H1 (cell line): ENCODE results near the gene DOCK1. TPM values are rescaled to one million over a fixed set of nuclear protein-coding genes. Genes with fewer than 3 reads are reported as not detected.

Experiments
- CTCF ChIA-PET: fragments of 300-600 bp; sonication (Branson Sonifier 250); formaldehyde crosslinking; loops from one replicate; lab custom pipeline; 2021; ENCODE audit not compliant: partially characterized antibody; lab: Charles Lee
- POLR2A ChIA-PET: fragments of 300-600 bp; sonication (Branson Sonifier 250); formaldehyde crosslinking; loops from one replicate; lab custom pipeline; 2021; ENCODE audit warnings: inconsistent platforms; ENCODE audit not compliant: partially characterized antibody; lab: Charles Lee
- DNase-seq, 2 experiments: peaks; one replicate each; pipeline versions ENCODE4 v3.0.0 to v3.0.0-alpha.2; 2010 to 2022; ENCODE audit warnings: low spot score in 2 of 2, low read depth in 1 of 2, mixed read lengths in 1 of 2
- FAIRE-seq: peaks from 2 replicates; lab custom pipeline; 2011; peaks lifted over from hg19 to GRCh38; lab: Jason Lieb, UNC
- H2AFZ ChIP-seq: 2 replicates; pipeline ENCODE4 v1.8.1; 2012; ENCODE audit warnings: low read length, inconsistent platforms
- H2AK5ac ChIP-seq: 2 replicates; pipeline ENCODE4 v1.6.1; 2013; ENCODE audit warnings: low read depth, low read length
- H2BK120ac ChIP-seq: replicated peaks from 2 replicates; pipeline ENCODE3; 2013; ENCODE audit warnings: low read depth, low read length, inconsistent platforms
- H2BK12ac ChIP-seq: 2 replicates; pipeline ENCODE4 v1.6.1; 2013; ENCODE audit warnings: low read depth, low read length
- H2BK15ac ChIP-seq: 2 replicates; pipeline ENCODE4 v1.6.1; 2013; ENCODE audit warnings: low read length
- H2BK20ac ChIP-seq: 2 replicates; pipeline ENCODE4 v1.6.1; 2013; ENCODE audit warnings: low read length
- H2BK5ac ChIP-seq: 2 replicates; pipeline ENCODE4 v1.6.1; 2013; ENCODE audit warnings: low read depth, low read length
- H3K14ac ChIP-seq: 2 replicates; pipeline ENCODE4 v1.6.1; 2013; ENCODE audit warnings: inconsistent platforms; ENCODE audit not compliant: insufficient read length
- H3K18ac ChIP-seq: 2 replicates; pipeline ENCODE4 v1.6.1; 2013; ENCODE audit warnings: low read length; ENCODE audit errors: extremely low read depth
- H3K23ac ChIP-seq: 2 replicates; pipeline ENCODE4 v1.6.1; 2013; ENCODE audit warnings: inconsistent platforms; ENCODE audit not compliant: insufficient read length
- H3K23me2 ChIP-seq: 2 replicates; pipeline ENCODE4 v1.6.1; 2013; ENCODE audit warnings: low read depth, low read length
- H3K27ac ChIP-seq: 2 replicates; pipeline ENCODE4 v1.6.1; 2011; ENCODE audit warnings: low read depth, low read length, inconsistent platforms
- H3K27me3 ChIP-seq, 4 experiments: replicated peaks in 1 of 4; 1 replicate in 1 of 4; 2 replicates in 3 of 4; pipeline versions ENCODE4 v1.6.1 to v1.8.1; 2011 to 2013; ENCODE audit warnings: low read length in 3 of 4, mild to moderate bottlenecking in 3 of 4, inconsistent platforms in 2 of 4, mixed read lengths in 2 of 4, moderate library complexity in 1 of 4; ENCODE audit not compliant: control insufficient read depth in 3 of 4, insufficient read depth in 3 of 4; ENCODE audit errors: extremely low read depth in 1 of 4
- H3K36me3 ChIP-seq, 4 experiments: 2 replicates each; pipeline versions ENCODE4 v1.6.1 to v1.8.1; 2011 to 2013; ENCODE audit warnings: mild to moderate bottlenecking in 4 of 4, low read length in 3 of 4, moderate library complexity in 2 of 4, control low read depth in 1 of 4, inconsistent platforms in 1 of 4; ENCODE audit not compliant: insufficient read depth in 4 of 4, control insufficient read depth in 2 of 4
- H3K4ac ChIP-seq: replicated peaks from 2 replicates; pipeline ENCODE3; 2013; ENCODE audit warnings: low read length, low read depth, mixed read lengths, inconsistent platforms; ENCODE audit not compliant: insufficient read length
- H3K4me1 ChIP-seq, 4 experiments: replicated peaks in 1 of 4; 1 replicate in 1 of 4; 2 replicates in 3 of 4; pipeline versions ENCODE4 v1.6.1 to v1.8.1; 2011 to 2013; ENCODE audit warnings: low read length in 3 of 4, inconsistent platforms in 2 of 4, mixed read lengths in 1 of 4; ENCODE audit not compliant: insufficient read depth in 4 of 4, control insufficient read depth in 3 of 4
- H3K4me2 ChIP-seq, 2 experiments: 2 replicates each; pipeline versions ENCODE4 v1.6.1 to v1.8.1; 2011 to 2013; ENCODE audit warnings: low read depth in 2 of 2, low read length in 2 of 2, control low read depth in 1 of 2, inconsistent platforms in 1 of 2, mild to moderate bottlenecking in 1 of 2; ENCODE audit not compliant: insufficient read depth in 1 of 2
- H3K4me3 ChIP-seq, 4 experiments: fragments of 200-600, 300-600 bp in 1 of 4; sonication (generic), shearing (Covaris generic), sonication (Bioruptor Twin) in 1 of 4; 2 replicates each; pipeline versions ENCODE4 v1.5.1 to v1.8.1; 2011 to 2016; ENCODE audit warnings: low read length in 4 of 4, low read depth in 3 of 4, control low read depth in 2 of 4, inconsistent platforms in 2 of 4, mild to moderate bottlenecking in 2 of 4, mixed read lengths in 1 of 4, moderate library complexity in 1 of 4; ENCODE audit not compliant: insufficient read depth in 2 of 4; ENCODE audit errors: extremely low read depth in 1 of 4
- H3K56ac ChIP-seq: replicated peaks from 2 replicates; pipeline ENCODE3; 2013; ENCODE audit warnings: low read depth, mild to moderate bottlenecking, mixed read lengths, low read length, inconsistent platforms; ENCODE audit not compliant: insufficient read length
- H3K79me1 ChIP-seq: 2 replicates; pipeline ENCODE4 v1.6.1; 2013; ENCODE audit warnings: low read depth, low read length, control low read depth
- H3K79me2 ChIP-seq, 2 experiments: 2 replicates each; pipeline versions ENCODE4 v1.6.1 to v1.8.1; 2012 to 2013; ENCODE audit warnings: low read length in 2 of 2, mild to moderate bottlenecking in 2 of 2, inconsistent platforms in 1 of 2; ENCODE audit not compliant: insufficient read depth in 2 of 2, control insufficient read depth in 1 of 2
- H3K9ac ChIP-seq, 4 experiments: replicated peaks in 1 of 4; 1 replicate in 1 of 4; 2 replicates in 3 of 4; pipeline versions ENCODE4 v1.6.1 to v1.8.1; 2011 to 2013; ENCODE audit warnings: low read depth in 3 of 4, low read length in 3 of 4, control low read depth in 2 of 4, mild to moderate bottlenecking in 2 of 4, moderate library complexity in 2 of 4, inconsistent platforms in 1 of 4; ENCODE audit errors: extremely low read depth in 1 of 4
- H3K9me3 ChIP-seq, 2 experiments: 2 replicates each; pipeline versions ENCODE4 v1.6.1 to v1.8.1; 2012 to 2013; ENCODE audit warnings: mild to moderate bottlenecking in 2 of 2, moderate library complexity in 2 of 2, control low read depth in 1 of 2, inconsistent platforms in 1 of 2, low read depth in 1 of 2, low read length in 1 of 2, mixed read lengths in 1 of 2; ENCODE audit not compliant: insufficient read depth in 2 of 2
- H4K20me1 ChIP-seq, 2 experiments: replicated peaks in 1 of 2; 2 replicates each; pipeline versions ENCODE3 to v1.8.1; 2011 to 2013; ENCODE audit warnings: inconsistent platforms in 2 of 2, low read length in 2 of 2, mild to moderate bottlenecking in 1 of 2; ENCODE audit not compliant: insufficient read depth in 2 of 2, control insufficient read depth in 1 of 2
- H4K5ac ChIP-seq: 2 replicates; pipeline ENCODE4 v1.6.1; 2013; ENCODE audit warnings: low read length, low read depth, mixed read lengths, inconsistent platforms; ENCODE audit not compliant: insufficient read length
- H4K8ac ChIP-seq: 2 replicates; pipeline ENCODE4 v1.8.0; 2013; ENCODE audit warnings: mild to moderate bottlenecking, moderate library complexity, low read length, inconsistent platforms; ENCODE audit not compliant: insufficient read depth; ENCODE audit errors: extremely low read depth
- H4K91ac ChIP-seq: replicated peaks from 2 replicates; pipeline ENCODE3; 2013; ENCODE audit warnings: low read length, mixed read lengths, inconsistent platforms; ENCODE audit not compliant: insufficient read length
- BACH1 ChIP-seq: IDR thresholded peaks from 2 replicates; pipeline ENCODE4 v1.6.1; 2012; ENCODE audit warnings: low read length, improper control_type of control experiment
- JUND ChIP-seq: IDR thresholded peaks from 2 replicates; pipeline ENCODE4 v1.6.1; 2011; ENCODE audit warnings: mild to moderate bottlenecking, improper control_type of control experiment, low read length
- KDM4A ChIP-seq: IDR thresholded peaks from one replicate; pipeline ENCODE4 v1.7.1; 2012; ENCODE audit warnings: low read depth, mild to moderate bottlenecking, moderate library complexity, low read length, inconsistent platforms; ENCODE audit not compliant: severe bottlenecking
- SIRT6 ChIP-seq: IDR thresholded peaks from one replicate; pipeline ENCODE4 v1.7.1; 2012; ENCODE audit warnings: low read length, inconsistent platforms
- WGBS, 2 experiments: shearing (Covaris generic) in 1 of 2; methylation state at CpG; one replicate each; pipeline versions ENCODE4 v1.1.6 to v1.1.7; 2013 to 2015; ENCODE audit warnings: low lambda C conversion rate in 2 of 2, mixed read lengths in 2 of 2, inconsistent platforms in 1 of 2, low coverage in 1 of 2, missing lambda C conversion rate in 1 of 2; ENCODE audit not compliant: insufficient replicate concordance in 2 of 2, insufficient coverage in 1 of 2, insufficient read length in 1 of 2; ENCODE audit errors: extremely low coverage in 1 of 2, missing lambda C conversion rate in 1 of 2; 5-methylcytosine and 5-hydroxymethylcytosine counted together
- polyA plus RNA-seq, 7 experiments: library from polyadenylated mRNA; depleted of rRNA in 3 of 7; stranded (reverse) in 5 of 7; unstranded in 2 of 7; fragments of >200 nt in 5 of 7; fragments of 200-250 nt in 2 of 7; gene quantifications; 1 replicate in 5 of 7; 2 replicates in 1 of 7; 4 replicates in 1 of 7; pipeline versions ENCODE4 v1.2.1 to v1.2.3, GENCODE V29; 2011 to 2013; ENCODE audit warnings: missing spikeins in 2 of 7, mixed read lengths in 2 of 7
- total RNA-seq: library from RNA; stranded (reverse); fragmentation: NEBNext Ultra II Directional; extraction: Animal tissue kit (Norgen Biotek cat#: 25700); gene quantifications from 2 replicates; pipeline ENCODE4 v1.2.1, GENCODE V29; 2021

DOCK1 gene
- total and polyA plus RNA-seq, 2 of the 8 experiments (the other 6 are each of a cell fraction or from before 2014, with no cell fraction given), result 11.6 to 53.0 TPM

DNA sequence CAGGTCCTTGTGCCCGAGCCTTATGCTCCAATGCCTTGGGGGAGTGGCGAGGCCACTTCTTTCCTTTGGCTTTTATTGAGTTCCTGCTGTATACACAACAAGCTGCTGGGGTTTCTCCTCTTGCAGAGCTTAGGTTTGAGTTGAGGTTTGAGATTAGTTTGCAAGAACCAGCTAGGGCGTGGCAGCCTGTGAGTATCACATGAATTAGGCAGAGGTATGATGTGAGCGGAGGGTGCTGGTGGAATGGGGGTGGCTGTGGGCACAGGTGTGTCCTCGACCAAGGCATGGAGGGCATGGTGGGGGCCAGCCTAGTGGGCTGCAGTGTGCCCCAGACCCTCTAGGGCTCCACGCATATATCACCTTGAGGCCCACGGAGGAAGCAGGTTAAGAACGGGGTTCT, 123.3 kb downstream of the DOCK1 start:
- no peaks in the 10 kb centered on the region; the same call in 1 of the 2 replicates for H3K79me1 ChIP-seq
- no peak overlapping the region for H3K4ac ChIP-seq
- no peak overlapping the region for H2AFZ ChIP-seq
- H2BK12ac ChIP-seq, result no peak overlapping the region
- H4K91ac ChIP-seq, result no peak overlapping the region
- H3K23me2 ChIP-seq, result no peaks in the 10 kb centered on the region
- H2AK5ac ChIP-seq, result no peak overlapping the region
- peaks cover 14 to 50% (median 40%) of the 10 kb centered on the region in 4 experiments; a peak in 7 of 8 replicates for H3K36me3 ChIP-seq
- H3K14ac ChIP-seq, result no peak overlapping the region
- ChIA-PET CTCF (interaction anchor here (1.1 to 1.2 kb wide), 2 partner anchors 8 to 55 kb away, joined by 3 to 4 read pairs; no protein-coding TSS in a partner anchor), POLR2A (interaction anchor here (1.1 kb wide), 1 partner anchor 112 kb away, joined by 3 read pairs; no protein-coding TSS in a partner anchor)
- no peak overlapping the region for H3K9ac ChIP-seq
- no peak overlapping the region for H3K27ac ChIP-seq
- no peak overlapping the region for H3K23ac ChIP-seq
- H3K79me2 ChIP-seq, result no peaks in the 10 kb centered on the region
- H3K9me3 ChIP-seq, result no peaks in the 10 kb centered on the region
- no peak overlapping the region for H2BK15ac ChIP-seq
- no peak overlapping the region for H2BK120ac ChIP-seq
- no peak overlapping the region for H3K18ac ChIP-seq
- H2BK20ac ChIP-seq, result no peak overlapping the region
- peaks cover 0 to 5% of the 10 kb centered on the region in 2 experiments for H4K20me1 ChIP-seq
- no peak overlapping the region for H2BK5ac ChIP-seq
- no peak overlapping the region for H4K5ac ChIP-seq
- no peak overlapping the region for H3K4me2 ChIP-seq
- H3K4me3 ChIP-seq, result no peak overlapping the region
- DNase-seq (no peak), FAIRE-seq (no peak)
- H3K56ac ChIP-seq, result no peak overlapping the region
- no peaks in the 10 kb centered on the region for H3K27me3 ChIP-seq
- 98% methylated on average over 8 of the region's 8 CpGs; no CpG with 5 or more reads in 1 of the 2 experiments for WGBS, 2 experiments
- H3K4me1 ChIP-seq, result no peaks in the 10 kb centered on the region
- no peak overlapping the region for H4K8ac ChIP-seq
- TF ChIP-seq KDM4A (no peak), JUND (no peak), BACH1 (no peak), SIRT6 (no peak)
